ENCODE data around the gene SYT14. TPM values are rescaled to one million over a fixed set of nuclear protein-coding genes. Genes with fewer than 3 reads are reported as not detected.
"Not testable (repeated sequence)": the region's sequence is repeated elsewhere in the genome, so short reads cannot be mapped to it uniquely, and the experiment has no call there.

SYT14 gene
- total RNA-seq, 1 experiment from 2014 or later = 2.1 TPM

GRCh38 chr1:210159211-210159610 is 221.2 kb downstream of the SYT14 start:
- no TSS peak for BruUV-seq (replicated peaks)
- H3K27me3 Mint-ChIP-seq (ENCODE audit: unreplicated experiment) = no peaks in the 10 kb centered on the region
- no peaks in the 10 kb centered on the region for H3K4me1 Mint-ChIP-seq (ENCODE audit: low read depth, unreplicated experiment)
- no peaks in the 10 kb centered on the region for H3K36me3 Mint-ChIP-seq (ENCODE audit: insufficient read depth, unreplicated experiment)
- no peaks in the 10 kb centered on the region for H3K9me3 Mint-ChIP-seq (ENCODE audit: low read depth, unreplicated experiment)
- TF ChIP-seq CTCF (IDR thresholded peaks at IDR 0.05; ENCODE audit: unreplicated experiment) = no peak
- no peak overlapping the region for H3K4me3 Mint-ChIP-seq (ENCODE audit: low read depth, unreplicated experiment)
- H3K27ac Mint-ChIP-seq (ENCODE audit: unreplicated experiment) = no peak overlapping the region
- no peak for DNase-seq
- CTCF ChIA-PET = no interaction called here
- intact Hi-C loops (cut with micrococcal nuclease; ENCODE audit: unreplicated experiment) = no loop called here

GRCh38 chr1:210170220-210170619 is 232.2 kb downstream of the SYT14 start:
- H3K27me3 Mint-ChIP-seq (ENCODE audit: unreplicated experiment) = no peaks in the 10 kb centered on the region
- H3K4me1 Mint-ChIP-seq (ENCODE audit: low read depth, unreplicated experiment) = peaks cover 8% of the 10 kb centered on the region
- H3K9me3 Mint-ChIP-seq (ENCODE audit: low read depth, unreplicated experiment) = no peaks in the 10 kb centered on the region
- no TSS peak for BruUV-seq (replicated peaks)
- no peak for DNase-seq
- no peaks in the 10 kb centered on the region for H3K36me3 Mint-ChIP-seq (ENCODE audit: insufficient read depth, unreplicated experiment)
- H3K27ac Mint-ChIP-seq (ENCODE audit: unreplicated experiment) = no peak overlapping the region
- intact Hi-C loops (cut with micrococcal nuclease; ENCODE audit: unreplicated experiment) = no loop called here
- TF ChIP-seq CTCF (IDR thresholded peaks at IDR 0.05; ENCODE audit: unreplicated experiment) = no peak
- no peak overlapping the region for H3K4me3 Mint-ChIP-seq (ENCODE audit: low read depth, unreplicated experiment)
- CTCF ChIA-PET = no interaction called here

GRCh38 chr1:210174133-210174532 is 236.1 kb downstream of the SYT14 start:
- DNase-seq = no peak
- no peak overlapping the region for H3K27ac Mint-ChIP-seq (ENCODE audit: unreplicated experiment)
- TF ChIP-seq CTCF (IDR thresholded peaks at IDR 0.05; ENCODE audit: unreplicated experiment) = no peak
- H3K4me3 Mint-ChIP-seq (ENCODE audit: low read depth, unreplicated experiment) = no peak overlapping the region
- no peaks in the 10 kb centered on the region for H3K36me3 Mint-ChIP-seq (ENCODE audit: insufficient read depth, unreplicated experiment)
- intact Hi-C loops (cut with micrococcal nuclease; ENCODE audit: unreplicated experiment) = no loop called here
- H3K27me3 Mint-ChIP-seq (ENCODE audit: unreplicated experiment) = no peaks in the 10 kb centered on the region
- no peaks in the 10 kb centered on the region for H3K4me1 Mint-ChIP-seq (ENCODE audit: low read depth, unreplicated experiment)
- CTCF ChIA-PET = no interaction called here
- BruUV-seq (replicated peaks) = no TSS peak
- H3K9me3 Mint-ChIP-seq (ENCODE audit: low read depth, unreplicated experiment) = no peaks in the 10 kb centered on the region

GRCh38 chr1:210185063-210185462 is 247.0 kb downstream of the SYT14 start:
- CTCF ChIA-PET = no interaction called here
- no peak overlapping the region for H3K4me3 Mint-ChIP-seq (ENCODE audit: low read depth, unreplicated experiment)
- intact Hi-C loops (cut with micrococcal nuclease; ENCODE audit: unreplicated experiment) = no loop called here
- H3K9me3 Mint-ChIP-seq (ENCODE audit: low read depth, unreplicated experiment) = no peaks in the 10 kb centered on the region
- no peaks in the 10 kb centered on the region for H3K4me1 Mint-ChIP-seq (ENCODE audit: low read depth, unreplicated experiment)
- no peak overlapping the region for H3K27ac Mint-ChIP-seq (ENCODE audit: unreplicated experiment)
- no peak for DNase-seq
- no peaks in the 10 kb centered on the region for H3K36me3 Mint-ChIP-seq (ENCODE audit: insufficient read depth, unreplicated experiment)
- TF ChIP-seq CTCF (IDR thresholded peaks at IDR 0.05; ENCODE audit: unreplicated experiment) = no peak
- BruUV-seq (replicated peaks) = no TSS peak
- H3K27me3 Mint-ChIP-seq (ENCODE audit: unreplicated experiment) = no peaks in the 10 kb centered on the region

- H3K36me3 Mint-ChIP-seq (ENCODE audit: insufficient read depth, unreplicated experiment); H3K27ac Mint-ChIP-seq (ENCODE audit: unreplicated experiment); BruUV-seq (replicated peaks); intact Hi-C loops (cut with micrococcal nuclease; ENCODE audit: unreplicated experiment); CTCF ChIA-PET; H3K9me3 Mint-ChIP-seq (ENCODE audit: low read depth, unreplicated experiment); H3K27me3 Mint-ChIP-seq (ENCODE audit: unreplicated experiment); H3K4me1 Mint-ChIP-seq (ENCODE audit: low read depth, unreplicated experiment); H3K4me3 Mint-ChIP-seq (ENCODE audit: low read depth, unreplicated experiment): not testable (repeated sequence)
- peak; percentile 48 for DNase-seq
Measured at GRCh38 chr1:210187849-210188606, 250.0 kb downstream of the SYT14 start.

All from Calu3 (cell line).